ENCODE data around the gene ARHGAP8.

ARHGAP8 gene

GRCh38 chr22:44733426-44734106 lies 18.8 kb upstream of the ARHGAP8 start:
- DNase-seq (ENCODE audit: low read depth, low spot score) = no peak
- TF ChIP-seq, protein P1, sequence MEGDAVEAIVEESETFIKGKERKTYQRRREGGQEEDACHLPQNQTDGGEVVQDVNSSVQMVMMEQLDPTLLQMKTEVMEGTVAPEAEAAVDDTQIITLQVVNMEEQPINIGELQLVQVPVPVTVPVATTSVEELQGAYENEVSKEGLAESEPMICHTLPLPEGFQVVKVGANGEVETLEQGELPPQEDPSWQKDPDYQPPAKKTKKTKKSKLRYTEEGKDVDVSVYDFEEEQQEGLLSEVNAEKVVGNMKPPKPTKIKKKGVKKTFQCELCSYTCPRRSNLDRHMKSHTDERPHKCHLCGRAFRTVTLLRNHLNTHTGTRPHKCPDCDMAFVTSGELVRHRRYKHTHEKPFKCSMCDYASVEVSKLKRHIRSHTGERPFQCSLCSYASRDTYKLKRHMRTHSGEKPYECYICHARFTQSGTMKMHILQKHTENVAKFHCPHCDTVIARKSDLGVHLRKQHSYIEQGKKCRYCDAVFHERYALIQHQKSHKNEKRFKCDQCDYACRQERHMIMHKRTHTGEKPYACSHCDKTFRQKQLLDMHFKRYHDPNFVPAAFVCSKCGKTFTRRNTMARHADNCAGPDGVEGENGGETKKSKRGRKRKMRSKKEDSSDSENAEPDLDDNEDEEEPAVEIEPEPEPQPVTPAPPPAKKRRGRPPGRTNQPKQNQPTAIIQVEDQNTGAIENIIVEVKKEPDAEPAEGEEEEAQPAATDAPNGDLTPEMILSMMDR (IDR thresholded peaks at IDR 0.05; ENCODE audit: low read depth, low read length) = no peak
- no peak overlapping the region for H3K4me3 ChIP-seq (ENCODE audit: low read depth, low read length)
- in situ Hi-C loops (cut with HindIII; ENCODE audit: low sequenced_read_pairs) = no loop called here

DNA sequence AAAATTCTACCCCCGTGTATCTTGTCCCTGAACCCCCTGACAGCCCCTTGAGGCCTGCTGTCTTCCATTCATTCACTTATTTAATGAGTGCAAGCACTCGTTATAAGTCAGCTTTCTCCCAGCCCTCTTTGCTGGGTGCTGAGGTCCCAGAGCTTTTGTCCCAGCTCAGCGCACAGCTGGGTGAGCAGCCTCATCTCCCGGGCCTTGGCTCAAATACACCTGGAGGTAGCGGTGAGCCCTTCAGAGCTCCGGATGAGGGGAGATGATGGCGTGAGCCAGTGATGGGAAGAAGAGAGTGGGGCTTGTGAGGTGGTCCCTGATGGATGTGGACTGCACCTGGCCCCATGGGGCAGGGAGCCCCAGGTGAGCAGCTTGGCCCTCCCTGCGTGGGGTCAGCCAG lies 18.1 kb upstream of the ARHGAP8 start:
- in situ Hi-C loops (cut with HindIII; ENCODE audit: low sequenced_read_pairs) = no loop called here
- TF ChIP-seq, protein P1 (IDR thresholded peaks at IDR 0.05; ENCODE audit: low read depth, low read length) = no peak
- H3K4me3 ChIP-seq (ENCODE audit: low read depth, low read length) = no peak overlapping the region
- DNase-seq (ENCODE audit: low read depth, low spot score) = no peak

- no peak for DNase-seq (ENCODE audit: low read depth, low spot score)
- H3K4me3 ChIP-seq (ENCODE audit: low read depth, low read length) = no peak overlapping the region
- TF ChIP-seq, protein P1 (IDR thresholded peaks at IDR 0.05; ENCODE audit: low read depth, low read length) = no peak
- in situ Hi-C loops (cut with HindIII; ENCODE audit: low sequenced_read_pairs) = no loop called here
Measured at GRCh38 chr22:44734801-44735517, 17.4 kb upstream of the ARHGAP8 start.

DNA sequence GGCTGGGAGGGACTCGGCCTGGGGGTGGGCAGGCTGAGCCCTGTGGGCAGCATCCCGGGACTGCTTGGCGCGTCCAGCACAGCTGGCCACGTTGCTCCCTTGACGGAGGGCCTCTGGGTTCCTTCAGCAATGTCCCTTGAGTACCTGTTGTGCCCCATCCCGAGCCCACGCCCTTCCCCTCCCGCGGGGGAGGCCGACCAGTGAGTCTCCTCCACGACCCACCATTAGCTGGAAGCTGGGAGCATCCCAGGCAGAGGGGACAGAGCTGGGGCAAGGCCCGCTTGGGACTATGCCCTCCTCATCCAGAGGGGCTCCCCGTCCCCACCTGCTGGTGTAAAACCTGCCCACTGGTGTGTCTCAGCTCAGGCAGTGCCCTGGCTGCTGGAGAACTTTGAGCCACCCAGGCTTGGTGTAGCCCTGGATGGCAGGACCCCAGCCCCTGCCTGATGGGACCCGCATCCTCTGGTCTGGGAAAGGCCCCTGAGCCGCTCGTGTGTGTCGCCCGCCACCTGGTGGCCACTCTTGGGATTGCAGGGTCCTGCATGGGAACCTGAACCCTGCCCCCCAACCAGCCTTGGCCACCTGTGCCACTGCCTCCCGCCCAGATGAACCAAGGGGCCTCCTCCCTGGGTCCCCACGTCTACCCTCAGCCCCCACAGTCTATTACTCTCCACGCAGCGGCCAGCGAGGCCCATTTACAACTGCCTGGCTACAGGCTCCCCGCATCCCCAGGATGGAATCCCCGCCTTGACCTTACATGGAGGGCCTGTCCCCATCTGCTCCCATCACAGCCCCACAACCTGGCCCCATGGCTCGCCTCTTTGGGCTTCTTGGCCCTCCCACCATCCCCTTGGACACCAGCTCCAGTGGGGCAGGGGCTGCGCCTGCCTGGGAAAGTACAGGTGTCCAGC lies 16.6 kb upstream of the ARHGAP8 start:
- TF ChIP-seq, protein P1 (IDR thresholded peaks at IDR 0.05; ENCODE audit: low read depth, low read length) = peak; percentile 94
- peak; percentile 24 for DNase-seq (ENCODE audit: low read depth, low spot score)
- no peak overlapping the region for H3K4me3 ChIP-seq (ENCODE audit: low read depth, low read length)
- in situ Hi-C loops (cut with HindIII; ENCODE audit: low sequenced_read_pairs) = no loop called here

- H3K4me3 ChIP-seq (ENCODE audit: low read depth, low read length) = no peak overlapping the region
- no peak for DNase-seq (ENCODE audit: low read depth, low spot score)
- TF ChIP-seq, protein P1 (IDR thresholded peaks at IDR 0.05; ENCODE audit: low read depth, low read length) = no peak
- in situ Hi-C loops (cut with HindIII; ENCODE audit: low sequenced_read_pairs) = no loop called here
Measured at GRCh38 chr22:44736581-44737405, 15.6 kb upstream of the ARHGAP8 start.

All from astrocyte of the spinal cord (primary cell).